Measurements from ENCODE around the gene GGA2. TPM values are rescaled to one million over a fixed set of nuclear protein-coding genes. Genes with fewer than 3 reads are reported as not detected.

The GGA2 gene
- total RNA-seq, 3 donors from 2014 or later (not counting 1 experiment from before 2014, with no cell fraction given) = 129 to 134 (median 131) TPM

GRCh38 chr16:23504076-23504452, 6.2 kb downstream of the GGA2 start:
- Histone ChIP-seq H3K27me3 (ENCODE audit: control insufficient read depth, insufficient read depth, low read length) (no peaks in the 10 kb centered on the region), H3K4me1 (ENCODE audit: control insufficient read depth, insufficient read depth, low read length) (peaks cover 49% of the 10 kb centered on the region), H3K36me3 (ENCODE audit: control insufficient read depth, insufficient read depth, low read length) (no peaks in the 10 kb centered on the region), H3K9me3 (ENCODE audit: control insufficient read depth, insufficient read depth, low read length) (no peaks in the 10 kb centered on the region), H3K4me3 (ENCODE audit: low read length) (no peak overlapping the region), H3K27ac (ENCODE audit: low read length) (peak overlapping the region; percentile 78)
- Mint-ChIP-seq H3K27ac (peak overlapping the region; percentile 87 to 95), H3K36me3 (no peaks in the 10 kb centered on the region), H3K4me1 (peaks cover 59 to 66% of the 10 kb centered on the region in 2 donors), H3K4me3 (no peak overlapping the region), H3K9me3 (no peaks in the 10 kb centered on the region), H3K27me3 (ENCODE audit: low read depth in 2 of 2) (no peaks in the 10 kb centered on the region)
- 67% methylated on average over 5 of the region's 5 CpGs for WGBS (ENCODE audit: insufficient coverage)
- ATAC-seq (no peak), DNase-seq (peak in 1 of 2 donors; percentile 54)
- no peak for TF ChIP-seq CTCF (IDR thresholded peaks at IDR 0.05)
- intact Hi-C loops (cut with micrococcal nuclease) = loop anchor here (1.0 to 2.0 kb wide), 2 partner anchors 21 to 53 kb away; partner anchors contain the start of genes EARS2 and UBFD1

DNA sequence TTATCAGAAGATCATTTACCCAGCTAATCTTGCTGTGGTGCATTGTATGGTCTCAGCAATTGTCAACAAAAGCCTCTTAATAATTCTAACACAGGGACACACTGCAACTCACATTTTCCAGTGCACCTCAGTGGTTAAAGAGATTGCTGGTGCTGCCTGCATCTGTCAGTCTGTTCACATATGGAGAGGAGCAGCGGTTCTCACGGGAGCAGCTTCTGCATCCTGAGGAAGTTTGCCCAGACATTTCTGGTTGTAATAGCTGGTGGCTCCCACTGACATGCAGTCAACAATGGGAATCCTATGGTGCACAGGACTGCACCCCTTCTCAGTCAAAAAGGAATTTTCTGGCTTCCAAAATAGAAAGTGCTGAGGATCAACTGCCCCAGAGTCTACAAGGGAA, 7.8 kb downstream of the GGA2 start:
- Histone ChIP-seq H3K27me3 (ENCODE audit: control insufficient read depth, insufficient read depth, low read length) (no peaks in the 10 kb centered on the region), H3K4me1 (ENCODE audit: control insufficient read depth, insufficient read depth, low read length) (peaks cover 42% of the 10 kb centered on the region), H3K4me3 (ENCODE audit: low read length) (no peak overlapping the region), H3K9me3 (ENCODE audit: control insufficient read depth, insufficient read depth, low read length) (no peaks in the 10 kb centered on the region), H3K36me3 (ENCODE audit: control insufficient read depth, insufficient read depth, low read length) (no peaks in the 10 kb centered on the region), H3K27ac (ENCODE audit: low read length) (no peak overlapping the region)
- no peak for ATAC-seq
- Mint-ChIP-seq H3K9me3 (no peaks in the 10 kb centered on the region), H3K4me1 (peaks cover 59 to 64% of the 10 kb centered on the region in 2 donors), H3K36me3 (no peaks in the 10 kb centered on the region), H3K27ac (peak overlapping the region in 1 of 2 donors; percentile 56), H3K4me3 (no peak overlapping the region), H3K27me3 (ENCODE audit: low read depth in 2 of 2) (no peaks in the 10 kb centered on the region)
- TF ChIP-seq CTCF (IDR thresholded peaks at IDR 0.05) = no peak
- 75% methylated on average over 2 of the region's 2 CpGs for WGBS (ENCODE audit: insufficient coverage)
- DNase-seq = no peak
- intact Hi-C loops (cut with micrococcal nuclease) = no loop called here

DNA sequence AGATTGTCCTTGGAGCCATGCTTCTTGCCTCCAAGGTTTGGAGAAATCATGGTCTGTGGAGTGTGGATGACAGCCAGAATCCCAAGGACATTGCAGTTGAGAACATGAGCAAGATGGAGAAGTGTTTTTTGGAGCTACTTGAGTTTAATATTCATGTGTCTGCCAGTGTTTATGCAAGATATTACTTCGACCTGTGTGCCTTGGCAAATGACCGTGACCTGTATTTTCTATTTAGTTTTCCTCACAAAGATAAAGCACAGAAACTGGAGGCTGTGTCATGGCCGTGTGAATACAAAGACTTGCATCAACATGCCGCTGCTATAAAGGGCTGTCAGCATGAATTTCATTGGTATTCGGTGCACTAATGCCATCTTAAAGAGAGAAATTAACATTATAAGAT, 9.0 kb downstream of the GGA2 start:
- peaks cover 56 to 62% of the 10 kb centered on the region in 2 donors for H3K4me1 Mint-ChIP-seq
- ATAC-seq (no peak), DNase-seq (no peak)
- H3K27me3 Mint-ChIP-seq (ENCODE audit: low read depth in 2 of 2) = no peaks in the 10 kb centered on the region
- no peak for TF ChIP-seq CTCF (IDR thresholded peaks at IDR 0.05)
- H3K4me1 ChIP-seq (ENCODE audit: control insufficient read depth, insufficient read depth, low read length) = peaks cover 43% of the 10 kb centered on the region
- no peaks in the 10 kb centered on the region for H3K9me3 Mint-ChIP-seq
- H3K4me3 Mint-ChIP-seq = no peak overlapping the region
- no peaks in the 10 kb centered on the region for H3K36me3 Mint-ChIP-seq
- no peaks in the 10 kb centered on the region for H3K9me3 ChIP-seq (ENCODE audit: control insufficient read depth, insufficient read depth, low read length)
- H3K36me3 ChIP-seq (ENCODE audit: control insufficient read depth, insufficient read depth, low read length) = no peaks in the 10 kb centered on the region
- no peak overlapping the region for H3K27ac Mint-ChIP-seq
- intact Hi-C loops (cut with micrococcal nuclease) = no loop called here
- H3K27ac ChIP-seq (ENCODE audit: low read length) = no peak overlapping the region
- no peaks in the 10 kb centered on the region for H3K27me3 ChIP-seq (ENCODE audit: control insufficient read depth, insufficient read depth, low read length)
- H3K4me3 ChIP-seq (ENCODE audit: low read length) = no peak overlapping the region
- WGBS (ENCODE audit: insufficient coverage) = 86% methylated on average over 5 of the region's 5 CpGs

- H3K4me3 Mint-ChIP-seq = no peak overlapping the region
- ATAC-seq (no peak), DNase-seq (no peak)
- Histone ChIP-seq H3K27me3 (ENCODE audit: control insufficient read depth, insufficient read depth, low read length) (no peaks in the 10 kb centered on the region), H3K9me3 (ENCODE audit: control insufficient read depth, insufficient read depth, low read length) (no peaks in the 10 kb centered on the region), H3K27ac (ENCODE audit: low read length) (no peak overlapping the region), H3K4me3 (ENCODE audit: low read length) (no peak overlapping the region), H3K36me3 (ENCODE audit: control insufficient read depth, insufficient read depth, low read length) (no peaks in the 10 kb centered on the region), H3K4me1 (ENCODE audit: control insufficient read depth, insufficient read depth, low read length) (peaks cover 39% of the 10 kb centered on the region)
- H3K4me1 Mint-ChIP-seq = peaks cover 51 to 57% of the 10 kb centered on the region in 2 donors
- H3K27ac Mint-ChIP-seq = no peak overlapping the region
- 77% methylated on average over 4 of the region's 4 CpGs for WGBS (ENCODE audit: insufficient coverage)
- intact Hi-C loops (cut with micrococcal nuclease) = no loop called here
- no peak for TF ChIP-seq CTCF (IDR thresholded peaks at IDR 0.05)
- no peaks in the 10 kb centered on the region for H3K27me3 Mint-ChIP-seq (ENCODE audit: low read depth in 2 of 2)
- no peaks in the 10 kb centered on the region for H3K36me3 Mint-ChIP-seq
- H3K9me3 Mint-ChIP-seq = no peaks in the 10 kb centered on the region
Observed at GRCh38 chr16:23500862-23501225, 9.4 kb downstream of the GGA2 start.

Measured in natural killer cell (primary cell).